HepG2 (cell line): ENCODE measurements around the gene SHF. TPM values are rescaled to one million over a fixed set of nuclear protein-coding genes. Genes with fewer than 3 reads are reported as not detected.

Experiments
- ADNP ChIP-seq: sonication (generic); formaldehyde crosslinking; IDR thresholded peaks from 2 replicates; pipeline ENCODE4 v1.4.0; 2020; ENCODE audit warnings: missing genetic modification reagents
- BHLHE40 ChIP-seq: IDR thresholded peaks from 2 replicates; pipeline ENCODE4 v1.6.1; 2011; ENCODE audit warnings: low read length, improper control_type of control experiment
- ETV6 ChIP-seq: sonication (generic); formaldehyde crosslinking; conservative IDR thresholded peaks from 2 replicates; pipeline ENCODE4 v1.4.0; 2020; ENCODE audit warnings: missing genetic modification reagents
- FOXP4 ChIP-seq: sonication (generic); formaldehyde crosslinking; IDR thresholded peaks from 2 replicates; pipeline ENCODE4 v1.4.0; 2020; ENCODE audit warnings: missing genetic modification reagents
- NR2F6 ChIP-seq, 2 experiments: IDR thresholded peaks; 2 replicates each; pipeline ENCODE4 v1.6.1; 2016; ENCODE audit warnings: antibody characterized with exemption in 1 of 2, mild to moderate bottlenecking in 1 of 2
- RFX1 ChIP-seq: fragments of 450-650 bp; IDR thresholded peaks from 2 replicates; pipeline ENCODE4 v1.6.1; 2017
- RXRA ChIP-seq: sonication (generic); formaldehyde crosslinking; IDR thresholded peaks from 2 replicates; pipeline ENCODE4 v1.5.1; 2020; ENCODE audit warnings: missing genetic modification reagents
- THYN1 ChIP-seq: sonication (generic); formaldehyde crosslinking; IDR thresholded peaks from 2 replicates; pipeline ENCODE4 v1.8.1; 2023; ENCODE audit warnings: low read depth, mild to moderate bottlenecking, moderate library complexity, missing genetic modification reagents, borderline replicate concordance
- TMF1 ChIP-seq: sonication (generic); formaldehyde crosslinking; IDR thresholded peaks from 2 replicates; pipeline ENCODE4 v1.8.1; 2022; ENCODE audit warnings: low read depth, missing genetic modification reagents
- ZBTB21 ChIP-seq: sonication (generic); formaldehyde crosslinking; IDR thresholded peaks from 2 replicates; pipeline ENCODE4 v1.4.0; 2020; ENCODE audit warnings: missing genetic modification reagents
- ZBTB25 ChIP-seq: IDR thresholded peaks from 2 replicates; pipeline ENCODE4 v1.6.1; 2018; ENCODE audit warnings: missing genetic modification reagents
- ZNF746 ChIP-seq: sonication (generic); formaldehyde crosslinking; IDR thresholded peaks from 2 replicates; pipeline ENCODE4 v1.8.0; 2022; ENCODE audit warnings: mild to moderate bottlenecking, missing genetic modification reagents
- ZNF747 ChIP-seq: sonication (generic); formaldehyde crosslinking; IDR thresholded peaks from 2 replicates; pipeline ENCODE4 v1.8.1; 2023; ENCODE audit warnings: missing genetic modification reagents, mild to moderate bottlenecking, borderline replicate concordance
- ZSCAN31 ChIP-seq: sonication (generic); formaldehyde crosslinking; IDR thresholded peaks from 2 replicates; pipeline ENCODE4 v1.5.0; 2020; ENCODE audit warnings: low read depth, mild to moderate bottlenecking, missing genetic modification reagents
- polyA plus RNA-seq, 8 experiments: library from polyadenylated mRNA; depleted of rRNA in 3 of 8; stranded (reverse) in 7 of 8; unstranded in 1 of 8; fragments of >200 nt; fragmentation: Illumina TruSeq in 4 of 8; extraction: Trizol in 4 of 8; gene quantifications; 2 replicates each; pipeline versions ENCODE4 v1.2.1 to v1.2.3, GENCODE V29; 2011 to 2016; ENCODE audit warnings: low read depth in 4 of 8, missing spikeins in 1 of 8, mixed read lengths in 1 of 8; ENCODE audit not compliant: insufficient read depth in 1 of 8
- total RNA-seq, 5 experiments: library from RNA; depleted of rRNA; stranded (reverse); fragments of >200 nt; fragmentation: Illumina TruSeq; extraction: Trizol; gene quantifications; 2 replicates each; pipeline ENCODE4 v1.2.3, GENCODE V29; 2016; ENCODE audit warnings: low read depth in 1 of 5
- TF ChIP-seq, protein P1 (sequence below): sonication (generic); formaldehyde crosslinking; IDR thresholded peaks from 2 replicates; pipeline ENCODE4 v1.5.1; 2020; ENCODE audit warnings: missing genetic modification reagents, mild to moderate bottlenecking, borderline replicate concordance
- TF ChIP-seq, protein P2 (sequence below): sonication (generic); formaldehyde crosslinking; IDR thresholded peaks from 2 replicates; pipeline ENCODE4 v1.8.1; 2023; ENCODE audit warnings: mild to moderate bottlenecking, missing genetic modification reagents
- TF ChIP-seq, protein P3 (sequence below): sonication (generic); formaldehyde crosslinking; IDR thresholded peaks from 2 replicates; pipeline ENCODE4 v1.5.0; 2020; ENCODE audit warnings: mild to moderate bottlenecking, missing genetic modification reagents
- TF ChIP-seq, protein P4 (sequence below): fragments of 450-650 bp; IDR thresholded peaks from 2 replicates; pipeline ENCODE4 v1.6.1; 2016

The SHF gene
- total and polyA plus RNA-seq, 2 of the 13 experiments (the other 11 are each of a cell fraction or from before 2014, with no cell fraction given) = 20.9 to 25.5 TPM

DNA sequence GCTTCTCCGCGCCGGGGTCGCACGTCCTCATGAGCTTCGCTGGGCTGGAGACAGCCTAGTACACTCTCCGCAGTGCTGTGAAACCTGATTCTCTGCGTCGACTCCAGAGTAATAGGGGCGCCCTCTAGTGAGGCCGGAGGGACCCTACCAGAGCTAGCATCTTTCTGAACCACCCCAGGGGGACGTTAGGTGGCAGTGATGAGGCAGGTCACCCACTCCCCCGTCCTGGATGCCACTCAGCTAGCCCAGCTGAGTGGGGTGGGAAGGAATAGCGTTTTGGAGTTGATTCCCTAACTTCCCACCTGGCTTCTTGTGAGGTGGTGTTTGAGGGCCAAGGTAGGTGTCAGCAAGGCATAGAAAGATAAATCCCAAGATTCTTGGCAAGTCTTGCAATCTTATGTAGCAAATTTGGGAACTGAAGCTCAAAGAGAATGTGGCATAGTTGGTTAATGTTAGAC lies 69.6 kb downstream of the SHF start (continued):
- no peak for TF ChIP-seq FOXP4 (CRISPR knock-in tag)
- TF ChIP-seq, protein P1, sequence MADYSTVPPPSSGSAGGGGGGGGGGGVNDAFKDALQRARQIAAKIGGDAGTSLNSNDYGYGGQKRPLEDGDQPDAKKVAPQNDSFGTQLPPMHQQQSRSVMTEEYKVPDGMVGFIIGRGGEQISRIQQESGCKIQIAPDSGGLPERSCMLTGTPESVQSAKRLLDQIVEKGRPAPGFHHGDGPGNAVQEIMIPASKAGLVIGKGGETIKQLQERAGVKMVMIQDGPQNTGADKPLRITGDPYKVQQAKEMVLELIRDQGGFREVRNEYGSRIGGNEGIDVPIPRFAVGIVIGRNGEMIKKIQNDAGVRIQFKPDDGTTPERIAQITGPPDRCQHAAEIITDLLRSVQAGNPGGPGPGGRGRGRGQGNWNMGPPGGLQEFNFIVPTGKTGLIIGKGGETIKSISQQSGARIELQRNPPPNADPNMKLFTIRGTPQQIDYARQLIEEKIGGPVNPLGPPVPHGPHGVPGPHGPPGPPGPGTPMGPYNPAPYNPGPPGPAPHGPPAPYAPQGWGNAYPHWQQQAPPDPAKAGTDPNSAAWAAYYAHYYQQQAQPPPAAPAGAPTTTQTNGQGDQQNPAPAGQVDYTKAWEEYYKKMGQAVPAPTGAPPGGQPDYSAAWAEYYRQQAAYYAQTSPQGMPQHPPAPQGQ = no peak
- TF ChIP-seq ZNF747 (CRISPR knock-in tag) = no peak
- 0 out of 2 replicates have a peak, but pooled peaks have one; percentile 24 for TF ChIP-seq ZNF746 (CRISPR knock-in tag)
- no peak for TF ChIP-seq RFX1
- TF ChIP-seq, protein P2, sequence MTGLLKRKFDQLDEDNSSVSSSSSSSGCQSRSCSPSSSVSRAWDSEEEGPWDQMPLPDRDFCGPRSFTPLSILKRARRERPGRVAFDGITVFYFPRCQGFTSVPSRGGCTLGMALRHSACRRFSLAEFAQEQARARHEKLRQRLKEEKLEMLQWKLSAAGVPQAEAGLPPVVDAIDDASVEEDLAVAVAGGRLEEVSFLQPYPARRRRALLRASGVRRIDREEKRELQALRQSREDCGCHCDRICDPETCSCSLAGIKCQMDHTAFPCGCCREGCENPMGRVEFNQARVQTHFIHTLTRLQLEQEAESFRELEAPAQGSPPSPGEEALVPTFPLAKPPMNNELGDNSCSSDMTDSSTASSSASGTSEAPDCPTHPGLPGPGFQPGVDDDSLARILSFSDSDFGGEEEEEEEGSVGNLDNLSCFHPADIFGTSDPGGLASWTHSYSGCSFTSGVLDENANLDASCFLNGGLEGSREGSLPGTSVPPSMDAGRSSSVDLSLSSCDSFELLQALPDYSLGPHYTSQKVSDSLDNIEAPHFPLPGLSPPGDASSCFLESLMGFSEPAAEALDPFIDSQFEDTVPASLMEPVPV (CRISPR knock-in tag) = no peak
- TF ChIP-seq ZSCAN31 (CRISPR knock-in tag) = no peak
- TF ChIP-seq, protein P3, sequence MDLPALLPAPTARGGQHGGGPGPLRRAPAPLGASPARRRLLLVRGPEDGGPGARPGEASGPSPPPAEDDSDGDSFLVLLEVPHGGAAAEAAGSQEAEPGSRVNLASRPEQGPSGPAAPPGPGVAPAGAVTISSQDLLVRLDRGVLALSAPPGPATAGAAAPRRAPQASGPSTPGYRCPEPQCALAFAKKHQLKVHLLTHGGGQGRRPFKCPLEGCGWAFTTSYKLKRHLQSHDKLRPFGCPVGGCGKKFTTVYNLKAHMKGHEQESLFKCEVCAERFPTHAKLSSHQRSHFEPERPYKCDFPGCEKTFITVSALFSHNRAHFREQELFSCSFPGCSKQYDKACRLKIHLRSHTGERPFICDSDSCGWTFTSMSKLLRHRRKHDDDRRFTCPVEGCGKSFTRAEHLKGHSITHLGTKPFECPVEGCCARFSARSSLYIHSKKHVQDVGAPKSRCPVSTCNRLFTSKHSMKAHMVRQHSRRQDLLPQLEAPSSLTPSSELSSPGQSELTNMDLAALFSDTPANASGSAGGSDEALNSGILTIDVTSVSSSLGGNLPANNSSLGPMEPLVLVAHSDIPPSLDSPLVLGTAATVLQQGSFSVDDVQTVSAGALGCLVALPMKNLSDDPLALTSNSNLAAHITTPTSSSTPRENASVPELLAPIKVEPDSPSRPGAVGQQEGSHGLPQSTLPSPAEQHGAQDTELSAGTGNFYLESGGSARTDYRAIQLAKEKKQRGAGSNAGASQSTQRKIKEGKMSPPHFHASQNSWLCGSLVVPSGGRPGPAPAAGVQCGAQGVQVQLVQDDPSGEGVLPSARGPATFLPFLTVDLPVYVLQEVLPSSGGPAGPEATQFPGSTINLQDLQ (CRISPR knock-in tag) = no peak
- peak; percentile 44; the same call in 1 of the 2 replicates for TF ChIP-seq RXRA (CRISPR knock-in tag)
- no peak for TF ChIP-seq TMF1
- TF ChIP-seq ZBTB21 (CRISPR knock-in tag) = no peak
- TF ChIP-seq ZBTB25 = no peak
- TF ChIP-seq NR2F6 (IDR thresholded peaks at IDR 0.05) = no peak
- TF ChIP-seq NR2F6 (CRISPR knock-in tag; IDR thresholded peaks at IDR 0.05) = peak; percentile 42
- TF ChIP-seq ETV6 (CRISPR knock-in tag) = no peak
- no peak for TF ChIP-seq THYN1 (CRISPR knock-in tag)
- no peak for TF ChIP-seq BHLHE40
- TF ChIP-seq, protein P4, sequence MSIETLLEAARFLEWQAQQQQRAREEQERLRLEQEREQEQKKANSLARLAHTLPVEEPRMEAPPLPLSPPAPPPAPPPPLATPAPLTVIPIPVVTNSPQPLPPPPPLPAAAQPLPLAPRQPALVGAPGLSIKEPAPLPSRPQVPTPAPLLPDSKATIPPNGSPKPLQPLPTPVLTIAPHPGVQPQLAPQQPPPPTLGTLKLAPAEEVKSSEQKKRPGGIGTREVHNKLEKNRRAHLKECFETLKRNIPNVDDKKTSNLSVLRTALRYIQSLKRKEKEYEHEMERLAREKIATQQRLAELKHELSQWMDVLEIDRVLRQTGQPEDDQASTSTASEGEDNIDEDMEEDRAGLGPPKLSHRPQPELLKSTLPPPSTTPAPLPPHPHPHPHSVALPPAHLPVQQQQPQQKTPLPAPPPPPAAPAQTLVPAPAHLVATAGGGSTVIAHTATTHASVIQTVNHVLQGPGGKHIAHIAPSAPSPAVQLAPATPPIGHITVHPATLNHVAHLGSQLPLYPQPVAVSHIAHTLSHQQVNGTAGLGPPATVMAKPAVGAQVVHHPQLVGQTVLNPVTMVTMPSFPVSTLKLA = no peak
- no peak for TF ChIP-seq ADNP (CRISPR knock-in tag)
